ENCODE measurements around the gene GGTLC2.
"Not testable (repeated sequence)": the region's sequence is repeated elsewhere in the genome, so short reads cannot be mapped to it uniquely, and the experiment has no call there.

GGTLC2 gene

DNA sequence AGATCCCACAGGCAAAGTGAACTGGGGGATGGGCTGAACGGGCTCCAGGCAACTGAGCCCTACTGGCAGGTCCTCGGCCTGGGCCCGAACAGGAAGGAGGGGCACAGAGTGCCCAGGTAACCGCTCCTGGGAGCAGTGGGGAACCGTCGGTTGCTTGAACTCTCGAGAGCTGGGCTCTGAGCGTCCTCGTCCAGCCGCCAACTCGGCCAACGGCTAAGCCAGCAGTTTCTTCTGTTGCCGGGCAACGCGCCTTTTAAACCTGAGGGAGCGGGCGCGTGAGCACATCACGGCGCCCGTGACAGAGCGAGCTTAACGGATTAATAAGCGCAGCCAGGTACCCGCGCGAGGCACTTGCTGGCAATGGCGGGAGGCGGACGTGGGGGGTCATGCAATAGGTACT lies at the start of gene GGTLC2:
Gene GGTLC2, plus strand, starts transcription at position 301 of the 400 bp plus-strand sequence. CDS start 1,732 bp downstream, outside the sequence.
- H3K4me1 ChIP-seq (ENCODE audit: insufficient read depth, low read length); H2AFZ ChIP-seq (ENCODE audit: low read depth, low read length); H3K4me3 ChIP-seq (ENCODE audit: low read length); H3K9me3 ChIP-seq (ENCODE audit: low read length); H3K36me3 ChIP-seq (ENCODE audit: insufficient read depth, low read length); H3K27me3 ChIP-seq (ENCODE audit: insufficient read depth, low read length): not testable (repeated sequence)

DNA sequence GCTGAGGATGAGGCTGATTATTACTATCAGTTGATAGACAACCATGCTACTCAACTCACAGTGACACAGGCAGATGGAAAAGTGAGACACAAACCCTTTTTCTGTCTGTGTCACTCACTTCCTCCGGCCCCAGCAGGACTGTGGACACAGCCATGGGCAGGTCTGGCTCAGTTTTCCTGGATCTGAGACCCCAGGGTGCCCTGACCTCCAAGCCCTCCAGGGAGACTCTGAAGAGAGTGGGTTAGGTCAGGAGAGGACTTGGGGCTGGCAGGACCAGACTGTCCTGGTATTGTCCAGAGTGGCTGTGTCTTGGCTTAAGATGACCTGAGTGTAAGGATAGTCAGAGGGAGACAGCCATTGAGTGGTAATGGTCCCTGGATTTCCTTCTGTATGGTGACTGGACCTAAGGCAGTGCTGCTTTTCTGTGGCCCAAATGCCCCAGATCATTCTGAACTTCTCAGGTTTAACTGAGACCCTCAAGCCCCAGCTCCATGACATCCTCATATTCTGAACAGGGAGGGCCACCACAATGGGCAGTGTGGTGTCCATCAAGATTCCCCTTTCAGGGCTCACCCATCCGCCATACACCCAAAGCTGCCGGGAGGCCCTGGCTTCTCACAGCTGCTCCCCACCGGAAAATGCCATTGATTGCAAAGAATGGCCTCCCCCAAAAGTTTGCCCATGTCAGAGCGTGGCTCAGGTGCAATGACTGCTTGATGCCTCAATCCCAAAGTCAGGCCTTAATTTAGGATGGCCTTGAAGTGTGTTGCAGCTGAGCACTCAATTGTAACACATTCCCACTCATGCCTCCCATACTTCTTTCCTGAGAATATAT lies 49.2 kb upstream of the GGTLC2 start:
- no peaks in the 10 kb centered on the region for H3K9me3 ChIP-seq (ENCODE audit: low read length)
- H3K4me3 ChIP-seq (ENCODE audit: low read length) = no peak overlapping the region
- H3K4me1 ChIP-seq (ENCODE audit: insufficient read depth, low read length) = no peaks in the 10 kb centered on the region
- no peaks in the 10 kb centered on the region for H3K36me3 ChIP-seq (ENCODE audit: insufficient read depth, low read length)
- H3K27me3 ChIP-seq (ENCODE audit: insufficient read depth, low read length) = no peaks in the 10 kb centered on the region
- no peak overlapping the region for H2AFZ ChIP-seq (ENCODE audit: low read depth, low read length)

DNA sequence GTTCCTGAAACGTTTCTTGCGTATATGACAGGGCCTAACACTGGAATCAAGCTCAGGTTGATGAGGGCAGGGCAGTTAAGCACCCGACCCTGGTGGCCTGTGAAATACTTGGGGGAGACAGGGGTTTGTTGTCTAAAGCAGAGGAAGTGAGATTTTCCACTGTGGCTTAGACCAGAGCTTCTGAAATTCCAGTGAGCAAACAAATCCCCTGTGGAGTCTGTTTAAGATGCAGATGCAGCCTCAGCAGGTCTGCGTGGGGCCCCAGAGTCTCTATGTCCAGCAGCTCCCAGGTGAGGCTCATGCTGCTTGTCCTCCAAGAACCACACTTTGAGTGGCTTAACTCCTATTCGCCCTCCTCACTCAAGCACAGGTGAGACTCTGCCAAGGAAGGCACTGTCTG lies 46.3 kb upstream of the GGTLC2 start:
- H3K27me3 ChIP-seq (ENCODE audit: insufficient read depth, low read length) = no peaks in the 10 kb centered on the region
- H3K9me3 ChIP-seq (ENCODE audit: low read length) = no peaks in the 10 kb centered on the region
- no peaks in the 10 kb centered on the region for H3K4me1 ChIP-seq (ENCODE audit: insufficient read depth, low read length)

DNA sequence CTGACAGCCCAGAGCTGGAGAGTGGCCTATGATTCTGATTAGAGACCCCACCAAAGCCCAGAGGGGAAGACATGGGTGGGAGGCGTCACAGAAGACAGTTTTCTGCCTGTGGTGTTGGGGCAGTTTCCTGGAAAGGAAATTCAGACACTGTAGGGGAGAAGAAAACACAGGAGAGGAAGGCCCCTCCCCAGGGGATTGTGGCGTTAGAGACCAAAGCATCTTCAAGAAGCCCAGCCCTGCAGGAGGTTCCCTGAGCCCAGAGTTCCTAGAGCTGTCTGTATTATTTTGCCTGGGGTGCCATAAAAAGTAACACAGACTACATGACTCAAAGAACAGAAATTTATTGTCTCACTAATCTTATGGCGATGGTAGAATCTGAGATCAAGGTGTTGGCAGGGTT lies 45.2 kb upstream of the GGTLC2 start:
- Histone ChIP-seq H3K36me3 (ENCODE audit: insufficient read depth, low read length) (no peaks in the 10 kb centered on the region), H3K4me3 (ENCODE audit: low read length) (no peak overlapping the region), H3K9me3 (ENCODE audit: low read length) (no peaks in the 10 kb centered on the region), H3K27me3 (ENCODE audit: insufficient read depth, low read length) (no peaks in the 10 kb centered on the region), H2AFZ (ENCODE audit: low read depth, low read length) (no peak overlapping the region), H3K4me1 (ENCODE audit: insufficient read depth, low read length) (no peaks in the 10 kb centered on the region)

More for the DNA sequence above, 46.3 kb upstream of the GGTLC2 start:
- H3K4me3 ChIP-seq (ENCODE audit: low read length) = no peak overlapping the region
- no peaks in the 10 kb centered on the region for H3K36me3 ChIP-seq (ENCODE audit: insufficient read depth, low read length)
- H2AFZ ChIP-seq (ENCODE audit: low read depth, low read length) = no peak overlapping the region

DNA sequence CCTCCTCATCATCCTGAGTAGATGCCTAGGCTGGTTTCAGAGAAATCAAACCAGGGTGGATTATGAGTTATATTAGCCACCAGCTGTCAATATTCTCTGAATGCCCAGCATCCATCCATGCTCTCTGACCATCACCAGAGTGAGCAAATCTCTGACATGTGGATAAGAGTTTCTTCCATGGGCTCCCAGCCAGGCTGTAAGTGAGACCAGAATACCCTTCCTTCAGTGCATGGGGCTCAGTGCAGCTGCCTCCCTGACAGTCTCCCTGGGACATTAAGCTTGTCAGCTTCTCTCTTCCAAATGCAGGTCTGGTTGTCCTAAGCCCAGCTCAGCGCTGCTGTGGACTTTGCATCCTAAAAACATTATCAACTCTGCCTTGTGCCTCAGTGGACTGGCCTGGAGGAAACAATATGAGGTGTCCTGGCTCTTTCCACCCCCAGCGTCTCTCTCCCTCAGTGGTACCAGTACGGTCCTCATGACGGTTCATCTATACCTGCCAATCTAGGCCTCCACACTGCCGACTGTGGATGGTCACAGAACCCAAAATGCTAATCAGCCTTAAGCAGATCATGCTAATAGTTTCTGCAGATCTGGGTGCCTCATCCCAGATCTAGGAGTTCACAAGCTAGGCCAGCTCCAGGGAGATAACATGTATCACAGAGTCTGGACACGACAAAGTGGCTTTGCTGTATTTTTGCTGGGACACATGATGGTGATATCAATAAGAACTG lies 43.7 kb upstream of the GGTLC2 start:
- Histone ChIP-seq H3K36me3 (ENCODE audit: insufficient read depth, low read length) (no peaks in the 10 kb centered on the region), H3K4me3 (ENCODE audit: low read length) (no peak overlapping the region), H3K9me3 (ENCODE audit: low read length) (no peaks in the 10 kb centered on the region), H3K4me1 (ENCODE audit: insufficient read depth, low read length) (no peaks in the 10 kb centered on the region), H2AFZ (ENCODE audit: low read depth, low read length) (no peak overlapping the region), H3K27me3 (ENCODE audit: insufficient read depth, low read length) (no peaks in the 10 kb centered on the region)

DNA sequence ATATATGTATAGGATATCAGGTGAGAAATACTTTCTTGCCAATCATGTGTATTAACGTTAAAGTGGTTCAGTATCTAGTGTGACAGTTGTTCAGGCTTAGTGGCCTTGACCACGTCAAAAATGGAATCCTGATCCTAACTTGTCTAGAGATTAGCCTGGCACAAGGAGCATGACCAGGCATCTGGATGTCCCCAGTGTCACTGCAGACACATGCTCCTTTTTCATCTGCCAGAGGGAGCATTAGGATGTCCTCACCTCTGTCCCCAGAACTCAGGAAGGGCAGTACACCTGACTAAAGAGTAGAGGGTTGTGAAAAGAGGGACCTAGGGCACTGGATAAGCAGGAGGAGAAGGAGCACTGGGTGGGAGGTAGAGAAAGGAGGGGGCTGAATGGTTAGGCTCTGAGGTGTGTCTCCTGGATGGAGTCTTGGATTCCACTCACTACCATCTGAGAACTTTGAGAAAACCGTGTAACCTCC lies 40.9 kb upstream of the GGTLC2 start:
- Histone ChIP-seq H3K4me1 (ENCODE audit: insufficient read depth, low read length) (no peaks in the 10 kb centered on the region), H3K9me3 (ENCODE audit: low read length) (no peaks in the 10 kb centered on the region), H3K36me3 (ENCODE audit: insufficient read depth, low read length) (no peaks in the 10 kb centered on the region), H2AFZ (ENCODE audit: low read depth, low read length) (no peak overlapping the region), H3K4me3 (ENCODE audit: low read length) (no peak overlapping the region), H3K27me3 (ENCODE audit: insufficient read depth, low read length) (no peaks in the 10 kb centered on the region)

DNA sequence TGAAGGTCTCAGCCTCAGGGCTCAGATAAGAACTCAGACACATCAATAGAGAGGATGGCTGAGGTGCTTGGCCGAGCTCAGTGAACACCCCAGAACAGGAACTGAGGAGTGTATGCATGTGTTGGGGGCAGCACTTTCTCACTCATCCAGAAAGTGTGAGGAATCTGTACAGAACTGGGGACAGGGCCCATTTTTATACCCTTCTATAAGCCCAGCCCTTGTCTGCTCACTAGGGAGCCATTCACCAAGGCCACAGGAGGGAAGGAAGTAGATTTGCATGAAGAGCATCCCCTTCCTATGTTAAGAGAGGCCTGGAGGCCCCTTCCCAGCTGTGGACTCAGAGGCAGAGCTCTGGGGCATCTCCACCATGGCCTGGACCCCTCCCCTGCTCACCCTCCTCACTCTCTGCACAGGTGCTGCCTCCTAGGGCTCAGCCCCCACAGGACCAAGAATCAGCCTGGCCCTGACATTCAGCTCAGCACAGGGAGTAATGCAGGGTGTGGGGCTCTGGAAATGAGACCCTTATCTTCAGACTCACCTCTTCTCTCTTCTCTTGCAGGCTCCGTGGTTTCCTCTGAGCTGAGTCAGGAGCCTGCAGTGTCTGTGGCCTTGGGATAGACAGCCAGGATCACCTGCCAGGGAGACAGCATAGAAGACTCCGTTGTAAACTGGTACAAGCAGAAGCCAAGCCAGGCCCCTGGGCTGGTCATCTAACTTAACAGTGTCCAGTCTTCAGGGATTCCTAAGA lies 39.9 kb upstream of the GGTLC2 start:
- Histone ChIP-seq H3K27me3 (ENCODE audit: insufficient read depth, low read length) (no peaks in the 10 kb centered on the region), H3K4me1 (ENCODE audit: insufficient read depth, low read length) (no peaks in the 10 kb centered on the region), H2AFZ (ENCODE audit: low read depth, low read length) (no peak overlapping the region), H3K4me3 (ENCODE audit: low read length) (no peak overlapping the region), H3K36me3 (ENCODE audit: insufficient read depth, low read length) (no peaks in the 10 kb centered on the region), H3K9me3 (ENCODE audit: low read length) (no peaks in the 10 kb centered on the region)

DNA sequence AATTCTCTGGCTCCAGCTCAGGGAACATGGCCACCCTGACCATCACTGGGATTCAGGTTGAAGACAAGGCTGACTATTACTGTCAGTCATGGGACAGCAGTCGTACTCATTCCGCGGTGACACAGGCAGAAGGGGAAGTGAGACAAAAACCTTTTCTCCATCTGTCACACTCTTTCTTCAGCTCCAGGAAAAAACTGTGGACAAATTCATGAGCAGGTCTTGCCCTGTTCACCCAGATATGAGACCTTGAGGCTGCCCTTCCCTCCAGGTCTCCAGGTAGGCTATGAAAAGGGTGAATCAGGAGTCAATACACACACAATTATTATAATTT lies 39.4 kb upstream of the GGTLC2 start:
- no peaks in the 10 kb centered on the region for H3K4me1 ChIP-seq (ENCODE audit: insufficient read depth, low read length)
- no peaks in the 10 kb centered on the region for H3K9me3 ChIP-seq (ENCODE audit: low read length)
- H3K27me3 ChIP-seq (ENCODE audit: insufficient read depth, low read length) = no peaks in the 10 kb centered on the region
- H3K36me3 ChIP-seq (ENCODE audit: insufficient read depth, low read length) = no peaks in the 10 kb centered on the region
- no peak overlapping the region for H3K4me3 ChIP-seq (ENCODE audit: low read length)
- no peak overlapping the region for H2AFZ ChIP-seq (ENCODE audit: low read depth, low read length)

DNA sequence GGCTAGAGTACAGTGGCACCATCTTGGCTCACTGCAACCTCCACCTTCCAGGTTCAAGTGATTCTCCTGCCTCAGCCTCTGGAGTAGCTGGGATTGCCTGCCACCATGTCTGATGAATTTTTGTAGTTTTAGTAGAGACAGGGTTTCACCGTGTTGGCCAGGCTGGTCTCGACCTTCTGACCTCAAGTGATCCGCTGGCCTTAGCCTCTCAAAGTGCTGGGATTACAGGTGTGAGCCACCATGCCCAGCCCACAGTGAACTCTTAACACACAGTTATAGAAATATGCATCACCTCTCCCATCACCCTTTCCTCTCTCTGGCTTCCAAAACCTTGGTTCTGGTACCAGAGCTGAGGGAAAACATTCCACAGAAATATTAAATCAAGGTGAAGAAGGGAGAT lies 36.4 kb upstream of the GGTLC2 start:
- not testable (repeated sequence) for H3K27me3 ChIP-seq (ENCODE audit: insufficient read depth, low read length); H3K9me3 ChIP-seq (ENCODE audit: low read length)

DNA sequence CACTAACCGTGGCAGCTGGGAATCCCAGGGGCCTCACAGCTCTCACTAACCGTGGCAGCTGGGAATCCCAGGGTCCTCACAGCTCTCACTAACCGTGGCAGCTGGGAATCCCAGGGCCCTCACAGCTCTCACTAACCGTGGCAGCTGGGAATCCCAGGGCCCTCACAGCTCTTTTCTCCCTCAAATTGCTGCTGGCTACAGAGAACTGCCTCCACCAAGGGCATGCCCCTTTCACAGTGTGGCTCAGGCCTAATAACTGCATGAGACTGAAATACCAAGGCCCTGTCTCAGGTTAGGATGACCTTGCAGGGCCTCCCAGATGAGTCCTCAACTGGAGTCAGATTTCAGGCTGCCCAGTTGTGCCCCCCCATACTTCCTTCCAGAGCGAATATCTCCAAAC lies 35.1 kb upstream of the GGTLC2 start:
- Histone ChIP-seq H3K36me3 (ENCODE audit: insufficient read depth, low read length) (no peaks in the 10 kb centered on the region), H3K4me1 (ENCODE audit: insufficient read depth, low read length) (no peaks in the 10 kb centered on the region), H3K4me3 (ENCODE audit: low read length) (no peak overlapping the region)

More for the DNA sequence above, 36.4 kb upstream of the GGTLC2 start:
- H3K4me1 ChIP-seq (ENCODE audit: insufficient read depth, low read length); H3K4me3 ChIP-seq (ENCODE audit: low read length); H3K36me3 ChIP-seq (ENCODE audit: insufficient read depth, low read length); H2AFZ ChIP-seq (ENCODE audit: low read depth, low read length): not testable (repeated sequence)

DNA sequence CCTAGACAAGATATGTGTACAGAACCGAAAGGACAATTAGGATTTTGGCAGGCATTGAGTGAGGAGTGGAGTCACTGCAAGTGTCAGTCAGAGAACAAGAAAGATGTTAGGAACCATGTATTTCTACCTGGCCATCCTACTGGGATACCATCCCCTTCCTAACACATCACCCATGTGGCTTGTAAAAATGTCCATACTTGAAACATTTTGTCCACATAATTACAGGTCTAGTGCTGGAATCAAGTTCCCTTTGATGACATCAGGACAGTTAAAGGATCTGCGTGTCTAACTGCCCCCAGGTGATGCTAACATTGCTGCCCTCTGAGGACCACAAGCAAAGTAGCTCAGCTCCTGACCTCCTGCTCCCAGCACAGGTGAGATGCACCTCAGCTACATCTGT lies 31.9 kb upstream of the GGTLC2 start:
- H3K4me1 ChIP-seq (ENCODE audit: insufficient read depth, low read length) = no peaks in the 10 kb centered on the region
- H3K36me3 ChIP-seq (ENCODE audit: insufficient read depth, low read length) = no peaks in the 10 kb centered on the region
- H3K4me3 ChIP-seq (ENCODE audit: low read length) = no peak overlapping the region
- no peaks in the 10 kb centered on the region for H3K9me3 ChIP-seq (ENCODE audit: low read length)
- H3K27me3 ChIP-seq (ENCODE audit: insufficient read depth, low read length) = no peaks in the 10 kb centered on the region
- no peak overlapping the region for H2AFZ ChIP-seq (ENCODE audit: low read depth, low read length)

More for the DNA sequence above, 35.1 kb upstream of the GGTLC2 start:
- H2AFZ ChIP-seq (ENCODE audit: low read depth, low read length) = no peak overlapping the region
- no peaks in the 10 kb centered on the region for H3K27me3 ChIP-seq (ENCODE audit: insufficient read depth, low read length)
- no peaks in the 10 kb centered on the region for H3K9me3 ChIP-seq (ENCODE audit: low read length)

DNA sequence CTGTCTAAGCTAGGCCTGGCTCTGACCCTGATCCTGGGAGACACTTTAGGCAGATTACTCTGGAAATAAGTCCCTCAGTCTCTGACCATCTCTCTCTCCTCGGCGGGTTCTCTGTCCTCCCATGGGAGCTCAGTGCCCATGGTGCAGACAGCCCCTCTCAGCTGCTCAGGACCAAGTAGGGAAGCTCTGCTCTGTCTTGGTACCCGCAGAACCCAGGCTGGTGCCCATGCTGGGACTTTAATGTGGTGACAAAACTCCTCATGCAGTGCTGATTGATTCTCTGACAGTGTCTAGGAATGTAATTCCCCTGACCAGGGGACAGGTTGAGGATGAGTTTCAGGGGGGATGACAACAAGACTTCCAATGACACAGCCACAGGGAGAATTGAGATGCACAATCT lies 30.3 kb upstream of the GGTLC2 start:
- H3K36me3 ChIP-seq (ENCODE audit: insufficient read depth, low read length) = no peaks in the 10 kb centered on the region
- no peaks in the 10 kb centered on the region for H3K4me1 ChIP-seq (ENCODE audit: insufficient read depth, low read length)
- H3K27me3 ChIP-seq (ENCODE audit: insufficient read depth, low read length) = no peaks in the 10 kb centered on the region
- H2AFZ ChIP-seq (ENCODE audit: low read depth, low read length) = no peak overlapping the region
- H3K9me3 ChIP-seq (ENCODE audit: low read length) = no peaks in the 10 kb centered on the region
- no peak overlapping the region for H3K4me3 ChIP-seq (ENCODE audit: low read length)

DNA sequence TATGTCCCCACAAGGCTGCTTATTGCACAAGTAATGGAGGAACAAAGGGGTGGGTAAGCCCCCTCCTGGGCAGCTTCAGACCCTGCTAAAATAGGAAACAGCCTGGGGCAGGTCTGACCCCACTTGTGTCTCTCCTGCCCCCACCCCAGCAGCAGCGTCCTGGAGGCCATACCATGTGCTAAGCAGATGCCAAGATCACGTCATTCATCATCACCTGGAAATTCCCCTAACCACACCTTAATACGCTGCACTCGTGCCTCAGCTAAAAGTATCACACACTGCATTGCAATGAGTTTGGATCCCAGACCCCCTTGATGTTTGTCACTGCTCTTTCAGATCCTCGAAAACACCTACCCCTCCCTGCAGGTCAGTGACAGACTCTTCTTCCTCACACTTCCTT lies 27.8 kb upstream of the GGTLC2 start:
- Histone ChIP-seq H3K27me3 (ENCODE audit: insufficient read depth, low read length) (no peaks in the 10 kb centered on the region), H3K4me3 (ENCODE audit: low read length) (no peak overlapping the region), H3K4me1 (ENCODE audit: insufficient read depth, low read length) (no peaks in the 10 kb centered on the region), H2AFZ (ENCODE audit: low read depth, low read length) (no peak overlapping the region), H3K36me3 (ENCODE audit: insufficient read depth, low read length) (no peaks in the 10 kb centered on the region), H3K9me3 (ENCODE audit: low read length) (no peaks in the 10 kb centered on the region)
